Measurements from ENCODE around the gene FAM83E.

FAM83E gene

DNA sequence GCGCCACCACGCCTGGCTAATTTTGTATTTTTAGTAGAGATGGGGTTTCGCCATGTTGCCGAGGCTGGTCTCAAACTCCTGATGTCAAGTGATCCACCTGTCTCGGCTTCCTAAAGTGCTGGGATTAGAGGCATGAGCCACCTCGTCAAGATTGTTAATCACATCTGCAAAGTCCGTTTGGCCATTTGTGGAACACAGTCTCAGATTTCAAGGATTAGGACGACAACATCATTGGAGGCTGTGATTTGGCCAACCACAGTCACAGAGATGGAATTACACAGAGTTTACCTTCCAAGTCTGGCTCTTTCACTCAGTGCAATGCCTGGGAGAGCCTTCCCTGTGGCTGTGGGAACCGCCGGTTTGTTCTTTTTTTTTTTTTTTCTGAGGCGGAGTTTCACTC lies 45.1 kb downstream of the FAM83E start:
- DNase-seq: no peak

DNA sequence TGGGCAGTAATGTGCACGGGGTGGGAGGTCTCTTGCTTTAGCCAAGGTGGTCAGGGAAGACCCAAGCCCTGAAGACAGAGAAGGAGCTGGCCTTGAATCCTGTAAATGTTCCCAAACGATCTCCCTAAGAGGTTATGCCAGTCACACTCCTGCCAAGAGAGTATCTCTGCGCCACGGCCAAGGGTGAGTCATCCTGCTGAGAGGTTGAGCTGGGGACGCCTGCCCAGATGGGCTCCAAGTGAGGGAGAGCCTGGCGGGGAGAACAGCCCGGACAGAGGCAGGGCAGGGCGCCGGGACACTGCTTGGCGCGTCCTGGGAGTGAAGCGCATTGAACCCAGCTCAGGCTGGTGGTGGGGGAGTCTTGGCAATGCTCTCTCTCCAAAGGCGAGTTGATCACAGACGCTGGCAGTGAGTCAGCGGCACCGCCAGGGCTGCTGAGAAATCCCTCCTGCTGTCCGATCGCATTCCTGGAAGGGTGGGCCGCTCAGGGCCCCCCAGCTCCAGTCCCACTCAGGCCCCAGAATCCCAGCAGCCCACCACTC lies 46.5 kb downstream of the FAM83E start:
- DNase-seq: no peak

GRCh38 chr19:48565090-48565489 lies 49.8 kb downstream of the FAM83E start:
- DNase-seq: no peak
